Measurements from ENCODE around the gene FZD10. TPM values are rescaled to one million over a fixed set of nuclear protein-coding genes. Genes with fewer than 3 reads are reported as not detected.

The FZD10 gene
- total RNA-seq, 1 experiment from 2014 or later: not detected

- POLR2A ChIA-PET (ENCODE audit: unreplicated experiment): no interaction called here
- no TSS peak for BruUV-seq (replicated peaks)
- DNase-seq: no peak
- H3K79me2 ChIP-seq (ENCODE audit: low read depth): no peaks in the 10 kb centered on the region
- no peaks in the 10 kb centered on the region for H3K9me3 ChIP-seq (ENCODE audit: insufficient read depth, low read depth)
- H2AFZ ChIP-seq: no peak overlapping the region
- intact Hi-C loops (cut with micrococcal nuclease; ENCODE audit: unreplicated experiment): no loop called here
- TF ChIP-seq CTCF (conservative IDR thresholded peaks at IDR 0.05) (no peak), EZH2 (IDR thresholded peaks at IDR 0.05; ENCODE audit: low read depth) (no peak)
- H3F3A ChIP-seq (ENCODE audit: insufficient read depth, low read depth): no peaks in the 10 kb centered on the region
- peaks cover 40% of the 10 kb centered on the region for H3K27me3 ChIP-seq (ENCODE audit: insufficient read depth, low read depth)
- no peaks in the 10 kb centered on the region for H3K36me3 ChIP-seq (ENCODE audit: low read depth)
- H3K4me2 ChIP-seq: no peak overlapping the region
- no peak overlapping the region for H3K27ac ChIP-seq
- CTCF ChIA-PET: no interaction called here
- H3K4me3 ChIP-seq: no peak overlapping the region
- H4K20me1 ChIP-seq (ENCODE audit: insufficient read depth): no peaks in the 10 kb centered on the region
- H3K9me2 ChIP-seq (ENCODE audit: insufficient read depth): no peaks in the 10 kb centered on the region
- no peaks in the 10 kb centered on the region for H3K4me1 ChIP-seq (replicated peaks; ENCODE audit: insufficient read depth)
Measured at GRCh38 chr12:130186651-130187268, 24.5 kb downstream of the FZD10 start.

GRCh38 chr12:130192642-130193345, 30.5 kb downstream of the FZD10 start:
- no peak overlapping the region for H3K27ac ChIP-seq
- no peaks in the 10 kb centered on the region for H3K4me1 ChIP-seq (replicated peaks; ENCODE audit: insufficient read depth)
- intact Hi-C loops (cut with micrococcal nuclease; ENCODE audit: unreplicated experiment): no loop called here
- no peaks in the 10 kb centered on the region for H4K20me1 ChIP-seq (ENCODE audit: insufficient read depth)
- no peak overlapping the region for H3K4me3 ChIP-seq
- no peak overlapping the region for H2AFZ ChIP-seq
- BruUV-seq (replicated peaks): no TSS peak
- no peak for DNase-seq
- no peak for TF ChIP-seq CTCF (conservative IDR thresholded peaks at IDR 0.05)
- TF ChIP-seq EZH2 (IDR thresholded peaks at IDR 0.05; ENCODE audit: low read depth): no peak
- H3K9me3 ChIP-seq (ENCODE audit: insufficient read depth, low read depth): no peaks in the 10 kb centered on the region
- peaks cover 61% of the 10 kb centered on the region for H3K27me3 ChIP-seq (ENCODE audit: insufficient read depth, low read depth)
- POLR2A ChIA-PET (ENCODE audit: unreplicated experiment): no interaction called here
- H3K4me2 ChIP-seq: no peak overlapping the region
- no peaks in the 10 kb centered on the region for H3K36me3 ChIP-seq (ENCODE audit: low read depth)
- no peaks in the 10 kb centered on the region for H3K9me2 ChIP-seq (ENCODE audit: insufficient read depth)
- H3F3A ChIP-seq (ENCODE audit: insufficient read depth, low read depth): no peaks in the 10 kb centered on the region
- CTCF ChIA-PET: no interaction called here
- no peaks in the 10 kb centered on the region for H3K79me2 ChIP-seq (ENCODE audit: low read depth)

GRCh38 chr12:130194154-130194553, 31.9 kb downstream of the FZD10 start:
- Histone ChIP-seq H3K4me3 (no peak overlapping the region), H4K20me1 (ENCODE audit: insufficient read depth) (no peaks in the 10 kb centered on the region), H3K4me2 (no peak overlapping the region), H3K27ac (no peak overlapping the region), H3K27me3 (ENCODE audit: insufficient read depth, low read depth) (peaks cover 69% of the 10 kb centered on the region), H3K9me3 (ENCODE audit: insufficient read depth, low read depth) (no peaks in the 10 kb centered on the region), H3K36me3 (ENCODE audit: low read depth) (no peaks in the 10 kb centered on the region), H3K79me2 (ENCODE audit: low read depth) (no peaks in the 10 kb centered on the region), H2AFZ (no peak overlapping the region), H3K4me1 (replicated peaks; ENCODE audit: insufficient read depth) (no peaks in the 10 kb centered on the region), H3F3A (ENCODE audit: insufficient read depth, low read depth) (no peaks in the 10 kb centered on the region), H3K9me2 (ENCODE audit: insufficient read depth) (no peaks in the 10 kb centered on the region)
- POLR2A ChIA-PET (ENCODE audit: unreplicated experiment): no interaction called here
- no peak for DNase-seq
- TF ChIP-seq EZH2 (IDR thresholded peaks at IDR 0.05; ENCODE audit: low read depth) (no peak), CTCF (conservative IDR thresholded peaks at IDR 0.05) (no peak)
- intact Hi-C loops (cut with micrococcal nuclease; ENCODE audit: unreplicated experiment): no loop called here
- BruUV-seq (replicated peaks): no TSS peak
- CTCF ChIA-PET: no interaction called here
